Stimulated activated CD8-positive, alpha-beta memory T cell treated with anti-CD3 and anti-CD28 coated beads, Interleukin-15, amount 100 ng/mL, for 1 hour (primary cell): ENCODE results near the gene SREBF1.
A peak's percentile ranks its signal among the peaks of the same experiment; 100 is the strongest.

Experiments
- DNase-seq: peaks from one replicate; pipeline ENCODE4 v3.0.0-alpha.2; 2020; ENCODE audit warnings: low read depth

The SREBF1 gene

GRCh38 chr17:17857496-17857895 lies 20.7 kb upstream of the SREBF1 start:
- no peak for DNase-seq

GRCh38 chr17:17856386-17856785 lies 19.6 kb upstream of the SREBF1 start:
- DNase-seq: no peak

- no peak for DNase-seq
Observed at GRCh38 chr17:17855976-17856375, 19.2 kb upstream of the SREBF1 start.

- no peak for DNase-seq
Observed at GRCh38 chr17:17853811-17854447, 17.1 kb upstream of the SREBF1 start.

GRCh38 chr17:17852930-17853329 lies 16.1 kb upstream of the SREBF1 start:
- no peak for DNase-seq

- DNase-seq: no peak
Observed at GRCh38 chr17:17851103-17852002, 14.6 kb upstream of the SREBF1 start.

- no peak for DNase-seq
Observed at GRCh38 chr17:17849845-17850373, 13.1 kb upstream of the SREBF1 start.

- peak; percentile 63 for DNase-seq
Observed at GRCh38 chr17:17849147-17849820, 12.5 kb upstream of the SREBF1 start.

GRCh38 chr17:17848311-17849082 lies 11.7 kb upstream of the SREBF1 start:
- no peak for DNase-seq

- DNase-seq: no peak
Observed at GRCh38 chr17:17847726-17848125, 10.9 kb upstream of the SREBF1 start.

GRCh38 chr17:17847118-17847689 lies 10.4 kb upstream of the SREBF1 start:
- no peak for DNase-seq

GRCh38 chr17:17846645-17847044 lies 9.9 kb upstream of the SREBF1 start:
- no peak for DNase-seq

GRCh38 chr17:17846003-17846402 lies 9.2 kb upstream of the SREBF1 start:
- DNase-seq: no peak

GRCh38 chr17:17845046-17845775 lies 8.4 kb upstream of the SREBF1 start:
- no peak for DNase-seq

- DNase-seq: no peak
Observed at GRCh38 chr17:17844500-17844899, 7.7 kb upstream of the SREBF1 start.

GRCh38 chr17:17844079-17844478 lies 7.3 kb upstream of the SREBF1 start:
- no peak for DNase-seq

GRCh38 chr17:17843096-17843495 lies 6.3 kb upstream of the SREBF1 start:
- DNase-seq: no peak

GRCh38 chr17:17842111-17842876 lies 5.5 kb upstream of the SREBF1 start:
- no peak for DNase-seq

GRCh38 chr17:17841601-17842025 lies 4.8 kb upstream of the SREBF1 start:
- no peak for DNase-seq
